Endothelial cell of umbilical vein (primary cell): Measurements from ENCODE around the gene DENND1A. TPM values are rescaled to one million over a fixed set of nuclear protein-coding genes. Genes with fewer than 3 reads are reported as not detected.
A peak's percentile ranks its signal among the peaks of the same experiment; 100 is the strongest.

ENCODE experiments used
- BruUV-seq: library from RNA; stranded (reverse); fragments of 400-500 nt; replicated peaks from 2 replicates; lab custom pipeline; 2021; lab: Mats Ljungman, UMichigan
- CTCF ChIA-PET: fragments of 300-600, 350-600 bp; sonication (Branson Sonifier 250); formaldehyde crosslinking; loops from one replicate; lab custom pipeline; 2021; ENCODE audit warnings: antibody characterized with exemption, inconsistent platforms; lab: Charles Lee
- POLR2A ChIA-PET: fragments of 300-600, 350-600 bp; sonication (Branson Sonifier 250); formaldehyde crosslinking; loops from one replicate; lab custom pipeline; 2021; ENCODE audit warnings: antibody characterized with exemption, inconsistent platforms; lab: Charles Lee
- DNase-seq: peaks from one replicate; pipeline ENCODE4 v3.0.0-alpha.2; 2011; ENCODE audit warnings: low read depth, low spot score
- FAIRE-seq: peaks from 2 replicates; lab custom pipeline; 2011; peaks lifted over from hg19 to GRCh38; lab: Jason Lieb, UNC
- H2AFZ ChIP-seq: 2 replicates; pipeline ENCODE4 v1.6.0; 2012; ENCODE audit warnings: low read depth, low read length, control low read depth, inconsistent platforms
- H3K27ac ChIP-seq: 2 replicates; pipeline ENCODE4 v1.5.1; 2011; ENCODE audit warnings: low read depth, mild to moderate bottlenecking, control low read depth, low read length, moderate library complexity; ENCODE audit not compliant: insufficient read depth
- H3K27me3 ChIP-seq, 2 experiments: 2 replicates each; pipeline versions ENCODE4 v1.6.0 to v1.6.1; 2011; ENCODE audit warnings: low read length in 2 of 2, mixed read lengths in 1 of 2; ENCODE audit not compliant: control insufficient read depth in 2 of 2, insufficient read depth in 2 of 2
- H3K36me3 ChIP-seq, 2 experiments: 2 replicates in 1 of 2; 3 replicates in 1 of 2; pipeline ENCODE4 v1.5.1; 2011; ENCODE audit warnings: low read length in 2 of 2, mild to moderate bottlenecking in 1 of 2, moderate library complexity in 1 of 2; ENCODE audit not compliant: control insufficient read depth in 2 of 2, insufficient read depth in 2 of 2; ENCODE audit errors: extremely low read depth in 1 of 2
- H3K4me1 ChIP-seq: 3 replicates; pipeline ENCODE4 v1.5.1; 2011; ENCODE audit warnings: mild to moderate bottlenecking, low read length; ENCODE audit not compliant: control insufficient read depth, insufficient read depth; ENCODE audit errors: extremely low read depth
- H3K4me2 ChIP-seq: 2 replicates; pipeline ENCODE4 v1.6.1; 2011; ENCODE audit warnings: low read length, control low read depth, mixed read lengths; ENCODE audit not compliant: insufficient read depth
- H3K4me3 ChIP-seq, 3 experiments: fragments of 200-600 bp in 1 of 3; sonication (generic), shearing (Covaris generic) in 1 of 3; replicated peaks in 1 of 3; 2 replicates each; pipeline ENCODE4 v1.5.1; 2011 to 2016; ENCODE audit warnings: control low read depth in 3 of 3, low read length in 3 of 3, mild to moderate bottlenecking in 2 of 3, inconsistent platforms in 1 of 3, low read depth in 1 of 3, moderate library complexity in 1 of 3; ENCODE audit not compliant: insufficient read depth in 1 of 3
- H3K79me2 ChIP-seq: 2 replicates; pipeline ENCODE4 v1.6.0; 2012; ENCODE audit warnings: low read length, inconsistent platforms; ENCODE audit not compliant: control insufficient read depth, insufficient read depth
- H3K9ac ChIP-seq: replicated peaks from 2 replicates; pipeline ENCODE3; 2011; ENCODE audit warnings: low read length, control low read depth; ENCODE audit not compliant: insufficient read depth; ENCODE audit errors: extremely low read depth
- H3K9me1 ChIP-seq: replicated peaks from 3 replicates; pipeline ENCODE4 v1.6.0; 2011; ENCODE audit warnings: mild to moderate bottlenecking, low read length; ENCODE audit not compliant: control insufficient read depth, insufficient read depth; ENCODE audit errors: extremely low read depth
- H3K9me3 ChIP-seq: replicated peaks from 2 replicates; pipeline ENCODE4 v1.5.1; 2012; ENCODE audit warnings: low read length, inconsistent platforms; ENCODE audit not compliant: control insufficient read depth, insufficient read depth
- H4K20me1 ChIP-seq: replicated peaks from 2 replicates; pipeline ENCODE3; 2011; ENCODE audit warnings: mild to moderate bottlenecking, low read length; ENCODE audit not compliant: control insufficient read depth, insufficient read depth; ENCODE audit errors: extremely low read depth
- CTCF ChIP-seq, 2 donors: IDR thresholded peaks; 1 replicate in 1 of 2; 2 replicates in 1 of 2; pipeline ENCODE4 v1.5.1; 2011; ENCODE audit warnings: low read length in 2 of 2, mild to moderate bottlenecking in 2 of 2, moderate library complexity in 2 of 2, control low read depth in 1 of 2, inconsistent platforms in 1 of 2, low read depth in 1 of 2; ENCODE audit not compliant: insufficient read depth in 1 of 2; ENCODE audit errors: extremely low read depth in 1 of 2
- EZH2 ChIP-seq: IDR thresholded peaks from 2 replicates; pipeline ENCODE4 v1.6.1; 2012; ENCODE audit warnings: borderline replicate concordance, low read depth, mild to moderate bottlenecking, moderate library complexity, low read length, inconsistent platforms; ENCODE audit not compliant: severe bottlenecking
- FOS ChIP-seq: IDR thresholded peaks from 2 replicates; pipeline ENCODE4 v1.6.1; 2011; ENCODE audit warnings: mild to moderate bottlenecking, low read length, moderate library complexity, borderline replicate concordance; ENCODE audit not compliant: insufficient read depth
- GATA2 ChIP-seq: IDR thresholded peaks from 2 replicates; pipeline ENCODE4 v1.7.0; 2011; ENCODE audit warnings: low read depth, mild to moderate bottlenecking, moderate library complexity, mixed read lengths, low read length; ENCODE audit not compliant: insufficient read length, insufficient read depth
- JUN ChIP-seq: IDR thresholded peaks from 2 replicates; pipeline ENCODE4 v1.6.1; 2011; ENCODE audit warnings: borderline replicate concordance, low read depth; ENCODE audit not compliant: insufficient read length, insufficient read depth
- MAX ChIP-seq: IDR thresholded peaks from 2 replicates; pipeline ENCODE4 v1.6.1; 2011; ENCODE audit not compliant: insufficient read depth, insufficient read length
- MYC ChIP-seq: IDR thresholded peaks from one replicate; pipeline ENCODE4 v1.6.1; 2011; ENCODE audit warnings: mild to moderate bottlenecking, low read depth, low read length
- POLR2A ChIP-seq: IDR thresholded peaks from 2 replicates; pipeline ENCODE4 v1.6.1; 2012; ENCODE audit warnings: low read depth, mild to moderate bottlenecking, control low read depth, low read length
- POLR2AphosphoS5 ChIP-seq: IDR thresholded peaks from 2 replicates; pipeline ENCODE4 v1.6.1; 2012; ENCODE audit warnings: low read depth, mild to moderate bottlenecking, control low read depth, low read length, moderate library complexity; ENCODE audit not compliant: insufficient read depth
- dilution Hi-C: fragments of 300-500 bp; cut with MboI; formaldehyde crosslinking; loops from one replicate; pipeline ENCODE4 v1.15.0; 2019; ENCODE audit warnings: low sequenced_read_pairs; ENCODE audit not compliant: extremely low pct_ligation_motif_present
- intact Hi-C: fragments of 100-400 bp; cut with micrococcal nuclease; formaldehyde crosslinking; loops from one replicate; pipeline ENCODE4 v1.10.0; 2022
- polyA plus RNA-seq, 4 experiments: library from polyadenylated mRNA; depleted of rRNA in 3 of 4; stranded (reverse) in 3 of 4; unstranded in 1 of 4; fragments of >200 nt; gene quantifications; 2 replicates each; pipeline versions ENCODE4 v1.2.1 to v1.2.3, GENCODE V29; 2011 to 2012; ENCODE audit warnings: missing spikeins in 1 of 4
- total RNA-seq: library from RNA; stranded (reverse); gene quantifications from 2 replicates; pipeline ENCODE4 v1.2.3, GENCODE V29; 2021

The DENND1A gene
- total and polyA plus RNA-seq, 2 donors (not counting 3 experiments of a cell fraction or from before 2014, with no cell fraction given) = 18.5 to 24.5 TPM

GRCh38 chr9:123927625-123928532 is 2.0 kb downstream of the DENND1A start:
- H3K79me2 ChIP-seq = peaks cover 17% of the 10 kb centered on the region
- H3K27me3 ChIP-seq = no peaks in the 10 kb centered on the region
- intact Hi-C loops (loop anchor here (10.0 kb wide), 1 partner anchor 383 kb away; no protein-coding TSS in a partner anchor), dilution Hi-C loops (no loop called here)
- no TSS peak for BruUV-seq
- no peak overlapping the region for H3K4me3 ChIP-seq
- CTCF ChIA-PET = no interaction called here
- TF ChIP-seq FOS (no peak), GATA2 (no peak), POLR2A (no peak), JUN (no peak)
- no peak overlapping the region for H3K9ac ChIP-seq
- H3K4me2 ChIP-seq = no peak overlapping the region
- peaks cover 3% of the 10 kb centered on the region for H4K20me1 ChIP-seq
- H3K36me3 ChIP-seq = no peaks in the 10 kb centered on the region
- DNase-seq (no peak), FAIRE-seq (peak; percentile 35)
- POLR2A ChIA-PET = no interaction called here
- no peak overlapping the region for H3K27ac ChIP-seq
- H2AFZ ChIP-seq = no peak overlapping the region
- H3K9me1 ChIP-seq = peaks cover 2% of the 10 kb centered on the region
- H3K9me3 ChIP-seq = no peaks in the 10 kb centered on the region
- peaks cover 15% of the 10 kb centered on the region for H3K4me1 ChIP-seq

DNA sequence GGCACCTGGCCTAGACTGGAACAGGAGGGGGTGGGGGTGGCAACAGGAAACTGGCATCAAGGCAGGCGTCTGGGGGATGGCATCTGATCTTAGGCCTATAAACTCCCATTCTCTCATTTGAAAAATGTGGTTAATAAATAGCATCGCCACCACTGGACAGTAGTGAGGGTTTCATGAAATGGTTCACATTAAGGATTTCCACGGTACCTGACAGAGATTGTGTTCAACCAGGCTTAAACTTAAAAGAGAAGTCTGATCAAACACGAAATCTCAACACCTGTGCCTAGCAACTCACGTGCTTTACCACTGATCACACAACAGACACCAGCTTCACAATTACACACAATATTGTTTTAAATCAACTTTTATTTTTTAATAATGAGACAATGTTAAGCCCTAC is 3.0 kb downstream of the DENND1A start:
- no peak for TF ChIP-seq FOS
- no peak for TF ChIP-seq JUN
- TF ChIP-seq GATA2 = no peak
- no peak for TF ChIP-seq CTCF (IDR thresholded peaks at IDR 0.05; ENCODE audit: extremely low read depth in 1 of 2, insufficient read depth in 1 of 2, low read depth in 1 of 2, low read length in 2 of 2)
- TF ChIP-seq MAX = no peak
- TF ChIP-seq POLR2A = no peak
- TF ChIP-seq MYC = no peak
- TF ChIP-seq EZH2 = no peak
- no peak for TF ChIP-seq POLR2AphosphoS5
- FAIRE-seq = no peak
- Histone ChIP-seq H3K9me3 (no peaks in the 10 kb centered on the region), H4K20me1 (peaks cover 3% of the 10 kb centered on the region), H3K4me3 (no peak overlapping the region), H3K4me2 (no peak overlapping the region), H3K9ac (no peak overlapping the region), H3K9me1 (peaks cover 2% of the 10 kb centered on the region), H3K27me3 (no peaks in the 10 kb centered on the region), H3K4me1 (peaks cover 22% of the 10 kb centered on the region), H3K79me2 (peaks cover 17% of the 10 kb centered on the region), H3K36me3 (no peaks in the 10 kb centered on the region), H3K27ac (no peak overlapping the region), H2AFZ (no peak overlapping the region)
- dilution Hi-C loops = no loop called here
- POLR2A ChIA-PET = no interaction called here
- CTCF ChIA-PET = no interaction called here
- BruUV-seq = no TSS peak
- DNase-seq = no peak
- intact Hi-C loops = loop anchor here (10.0 kb wide), 1 partner anchor 382 kb away; no protein-coding TSS in a partner anchor
